ENCODE data around the gene ABHD2. TPM values are rescaled to one million over a fixed set of nuclear protein-coding genes. Genes with fewer than 3 reads are reported as not detected.
A peak's percentile ranks its signal among the peaks of the same experiment; 100 is the strongest.

ABHD2 gene
- total RNA-seq, 1 donor from 2014 or later, result 68.2 TPM

- TF ChIP-seq CTCF (IDR thresholded peaks at IDR 0.05; ENCODE audit: borderline replicate concordance), result peak; percentile 98
- Histone ChIP-seq H3K9me3 (replicated peaks) (no peaks in the 10 kb centered on the region), H3K36me3 (no peaks in the 10 kb centered on the region), H3K27me3 (ENCODE audit: low read depth) (no peaks in the 10 kb centered on the region), H3K4me3 (peak overlapping the region; percentile 24), H3K27ac (replicated peaks) (no peak overlapping the region), H3K4me1 (peaks cover 8% of the 10 kb centered on the region)
- DNase-seq, result peak; percentile 67
- intact Hi-C loops (cut with micrococcal nuclease), result no loop called here
Observed at GRCh38 chr15:89206908-89207331, 118.7 kb downstream of the ABHD2 start.

- no peak overlapping the region for H3K4me3 ChIP-seq
- DNase-seq, result no peak
- H3K36me3 ChIP-seq, result no peaks in the 10 kb centered on the region
- H3K4me1 ChIP-seq, result peaks cover 8% of the 10 kb centered on the region
- no peak for TF ChIP-seq CTCF (IDR thresholded peaks at IDR 0.05; ENCODE audit: borderline replicate concordance)
- no peaks in the 10 kb centered on the region for H3K9me3 ChIP-seq (replicated peaks)
- intact Hi-C loops (cut with micrococcal nuclease), result no loop called here
- no peak overlapping the region for H3K27ac ChIP-seq (replicated peaks)
- H3K27me3 ChIP-seq (ENCODE audit: low read depth), result no peaks in the 10 kb centered on the region
Observed at GRCh38 chr15:89208256-89208655, 120.0 kb downstream of the ABHD2 start.

- H3K27me3 ChIP-seq (ENCODE audit: low read depth), result no peaks in the 10 kb centered on the region
- no peaks in the 10 kb centered on the region for H3K9me3 ChIP-seq (replicated peaks)
- H3K4me1 ChIP-seq, result peaks cover 8% of the 10 kb centered on the region
- TF ChIP-seq CTCF (IDR thresholded peaks at IDR 0.05; ENCODE audit: borderline replicate concordance), result no peak
- no peaks in the 10 kb centered on the region for H3K36me3 ChIP-seq
- H3K4me3 ChIP-seq, result no peak overlapping the region
- H3K27ac ChIP-seq (replicated peaks), result no peak overlapping the region
- intact Hi-C loops (cut with micrococcal nuclease), result no loop called here
- no peak for DNase-seq
Observed at GRCh38 chr15:89209057-89209456, 120.8 kb downstream of the ABHD2 start.

GRCh38 chr15:89211678-89212170, 123.5 kb downstream of the ABHD2 start:
- DNase-seq, result no peak
- Histone ChIP-seq H3K4me3 (no peak overlapping the region), H3K36me3 (no peaks in the 10 kb centered on the region), H3K9me3 (replicated peaks) (no peaks in the 10 kb centered on the region), H3K4me1 (peaks cover 6% of the 10 kb centered on the region), H3K27me3 (ENCODE audit: low read depth) (no peaks in the 10 kb centered on the region), H3K27ac (replicated peaks) (no peak overlapping the region)
- TF ChIP-seq CTCF (IDR thresholded peaks at IDR 0.05; ENCODE audit: borderline replicate concordance), result no peak
- intact Hi-C loops (cut with micrococcal nuclease), result no loop called here

- no peak overlapping the region for H3K27ac ChIP-seq (replicated peaks)
- H3K27me3 ChIP-seq (ENCODE audit: low read depth), result no peaks in the 10 kb centered on the region
- no peak overlapping the region for H3K4me3 ChIP-seq
- no peaks in the 10 kb centered on the region for H3K4me1 ChIP-seq
- no peaks in the 10 kb centered on the region for H3K36me3 ChIP-seq
- intact Hi-C loops (cut with micrococcal nuclease), result no loop called here
- TF ChIP-seq CTCF (IDR thresholded peaks at IDR 0.05; ENCODE audit: borderline replicate concordance), result no peak
- H3K9me3 ChIP-seq (replicated peaks), result no peaks in the 10 kb centered on the region
- no peak for DNase-seq
Observed at GRCh38 chr15:89215627-89216026, 127.4 kb downstream of the ABHD2 start.

Measured in left ventricle myocardium inferior (tissue), 1 donor.